HuH-7 (cell line): Measurements from ENCODE around the gene GLG1.

Experiments used
- DNase-seq: peaks from one replicate; pipeline ENCODE4 v3.0.0; 2011; ENCODE audit warnings: low spot score

Gene GLG1

GRCh38 chr16:74608944-74609343 is 2.0 kb upstream of the GLG1 start:
- no peak for DNase-seq

GRCh38 chr16:74608381-74608780 is 1.5 kb upstream of the GLG1 start:
- DNase-seq, result no peak

- no peak for DNase-seq
These were observed 1.0 kb upstream of the GLG1 start for GRCh38 chr16:74607962-74608356.

DNA sequence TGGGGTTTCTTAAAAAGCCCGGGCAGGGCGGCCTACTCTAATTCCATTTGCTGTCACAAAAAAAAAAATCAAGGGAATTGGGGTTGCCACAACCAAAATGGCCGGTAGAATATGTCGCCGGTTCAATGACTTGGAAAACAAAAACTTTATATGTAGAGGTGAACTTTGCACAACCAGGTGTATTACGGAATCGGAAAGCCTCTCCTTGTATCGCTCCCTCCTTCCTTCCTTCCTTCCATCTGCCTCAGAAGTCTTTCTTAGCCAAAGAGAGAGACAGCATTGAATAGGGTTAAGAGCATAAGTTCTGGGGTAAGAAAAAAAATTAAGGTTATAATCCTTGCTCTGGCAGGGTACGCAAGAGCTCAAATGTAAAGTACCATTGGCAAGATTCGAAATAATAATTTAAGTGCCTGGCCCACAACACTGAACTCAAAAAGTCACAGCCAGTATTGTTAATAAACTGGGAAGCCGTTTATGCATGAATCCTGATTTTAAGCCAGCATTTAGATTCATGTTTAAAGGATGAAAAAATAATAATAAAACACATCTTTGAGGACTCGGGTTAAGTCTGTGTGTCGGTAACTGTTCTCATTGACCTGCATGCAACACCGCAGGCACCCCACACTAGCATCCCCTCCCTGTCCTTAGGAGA is 522 bp upstream of the GLG1 start:
- DNase-seq, result peak; percentile 32

DNA sequence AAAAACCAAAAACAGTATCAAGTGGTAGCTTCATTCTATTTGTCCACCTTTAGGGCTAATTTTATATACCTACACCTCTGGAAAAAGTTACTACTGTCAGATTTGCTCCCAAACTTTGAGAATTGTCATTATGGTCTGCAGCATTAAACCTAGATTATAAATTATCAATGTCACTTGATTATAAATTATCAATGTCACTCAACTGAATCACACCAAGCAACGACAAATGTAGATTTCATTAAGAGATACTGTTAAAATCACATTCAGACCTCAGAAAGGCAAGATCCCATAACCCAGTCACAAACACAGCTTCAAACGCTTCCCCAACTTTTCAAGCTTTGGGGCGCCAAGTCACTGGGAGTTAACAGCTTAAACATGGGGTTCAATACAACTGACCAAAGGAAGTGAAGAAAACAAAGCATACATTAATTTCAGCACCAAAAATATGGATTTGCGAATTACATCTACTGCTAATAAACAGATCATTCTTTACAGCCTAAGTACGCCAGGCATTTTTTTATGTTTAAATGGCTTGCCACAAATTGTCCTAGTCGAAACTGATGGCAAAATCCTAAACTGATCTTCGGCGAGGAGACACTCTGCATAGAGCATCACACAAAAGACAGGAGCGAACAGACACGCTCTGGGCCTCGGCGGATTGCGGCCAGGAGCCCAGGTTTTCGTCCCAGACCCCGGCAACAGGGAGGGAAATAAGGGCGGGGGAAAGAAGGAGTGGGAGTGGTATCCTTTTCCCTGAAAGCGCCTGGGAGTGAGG is 981 bp downstream of the GLG1 start:
- no peak for DNase-seq

DNA sequence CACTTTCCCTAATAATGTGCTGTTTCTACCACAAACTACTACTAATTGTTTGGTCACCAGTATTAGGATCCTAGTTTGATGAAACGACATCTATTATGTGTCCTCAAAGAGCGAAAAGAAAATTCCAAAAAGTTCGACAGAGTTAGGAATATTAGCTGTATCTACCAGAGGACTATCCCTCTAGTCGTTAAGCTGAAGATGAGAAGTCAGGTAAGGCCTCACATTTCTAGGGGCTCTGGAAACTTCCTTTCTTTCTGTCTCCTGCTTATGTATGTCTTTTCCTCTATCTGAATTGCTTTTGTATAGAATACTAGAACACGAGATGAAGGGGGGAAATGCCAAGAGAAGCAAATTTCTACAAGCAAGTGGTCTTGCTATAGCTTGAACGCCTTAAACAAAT is 1.6 kb downstream of the GLG1 start:
- DNase-seq, result no peak

DNA sequence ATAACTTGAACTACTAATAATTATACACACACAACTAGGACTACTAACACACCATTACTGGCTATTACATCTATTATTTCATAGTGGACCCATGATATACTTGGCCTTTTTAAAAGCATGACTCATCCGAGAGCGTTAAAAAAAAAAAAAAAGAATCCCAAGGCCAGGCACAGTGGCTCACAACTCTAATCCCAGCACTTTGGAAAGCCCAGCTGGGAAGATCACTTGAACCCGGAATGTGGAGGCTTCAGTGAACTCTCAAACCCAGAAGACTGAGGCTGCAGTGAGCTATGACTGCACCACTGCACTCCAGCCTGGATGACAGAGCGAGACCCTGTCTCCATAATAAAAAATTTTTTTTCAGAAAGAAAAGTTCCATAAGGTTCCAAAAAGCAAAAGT is 3.1 kb downstream of the GLG1 start:
- no peak for DNase-seq

- DNase-seq, result no peak
These were observed 5.6 kb downstream of the GLG1 start for GRCh38 chr16:74601126-74601871.

GRCh38 chr16:74596586-74596985 is 10.3 kb downstream of the GLG1 start:
- no peak for DNase-seq

- no peak for DNase-seq
These were observed 14.1 kb downstream of the GLG1 start for GRCh38 chr16:74592847-74593246.

DNA sequence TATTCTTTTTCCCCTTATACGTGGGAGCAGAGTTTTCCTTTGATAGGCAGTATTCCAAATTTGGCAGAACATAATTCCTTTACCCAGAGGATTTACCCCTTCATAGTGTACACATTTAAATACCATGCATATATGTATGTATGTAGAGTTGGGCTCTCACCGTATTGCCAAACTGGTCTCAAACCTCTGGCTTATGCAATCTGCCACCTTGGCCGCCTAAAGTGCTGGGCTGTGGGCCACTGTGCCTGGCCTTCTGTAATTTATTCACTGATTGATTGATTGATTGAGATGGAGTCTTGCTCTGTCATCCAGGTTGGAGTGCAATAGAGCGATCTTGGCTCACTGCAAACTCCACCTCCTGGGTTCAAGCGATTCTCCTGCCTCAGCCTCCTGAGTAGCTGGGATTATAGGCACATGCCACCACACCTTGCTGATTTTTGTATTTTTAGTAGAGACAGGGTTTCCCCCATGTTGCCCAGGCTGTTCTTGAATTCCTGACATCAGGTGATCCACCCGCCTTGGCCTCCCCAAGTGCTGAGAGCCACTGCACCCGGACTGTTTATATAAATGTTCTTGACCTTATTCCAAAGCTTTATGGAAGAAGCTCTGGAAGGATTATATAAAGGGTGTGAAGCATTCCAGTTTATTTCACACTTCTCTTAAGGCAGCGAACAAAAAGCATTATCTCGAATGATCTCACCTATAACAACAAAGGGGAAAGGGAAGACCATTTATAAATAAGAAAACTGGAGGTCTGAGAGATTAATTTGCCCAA is 14.9 kb downstream of the GLG1 start:
- DNase-seq, result no peak

- DNase-seq, result no peak
These were observed 20.0 kb downstream of the GLG1 start for GRCh38 chr16:74586948-74587347.

GRCh38 chr16:74585846-74586443 is 21.0 kb downstream of the GLG1 start:
- no peak for DNase-seq

DNA sequence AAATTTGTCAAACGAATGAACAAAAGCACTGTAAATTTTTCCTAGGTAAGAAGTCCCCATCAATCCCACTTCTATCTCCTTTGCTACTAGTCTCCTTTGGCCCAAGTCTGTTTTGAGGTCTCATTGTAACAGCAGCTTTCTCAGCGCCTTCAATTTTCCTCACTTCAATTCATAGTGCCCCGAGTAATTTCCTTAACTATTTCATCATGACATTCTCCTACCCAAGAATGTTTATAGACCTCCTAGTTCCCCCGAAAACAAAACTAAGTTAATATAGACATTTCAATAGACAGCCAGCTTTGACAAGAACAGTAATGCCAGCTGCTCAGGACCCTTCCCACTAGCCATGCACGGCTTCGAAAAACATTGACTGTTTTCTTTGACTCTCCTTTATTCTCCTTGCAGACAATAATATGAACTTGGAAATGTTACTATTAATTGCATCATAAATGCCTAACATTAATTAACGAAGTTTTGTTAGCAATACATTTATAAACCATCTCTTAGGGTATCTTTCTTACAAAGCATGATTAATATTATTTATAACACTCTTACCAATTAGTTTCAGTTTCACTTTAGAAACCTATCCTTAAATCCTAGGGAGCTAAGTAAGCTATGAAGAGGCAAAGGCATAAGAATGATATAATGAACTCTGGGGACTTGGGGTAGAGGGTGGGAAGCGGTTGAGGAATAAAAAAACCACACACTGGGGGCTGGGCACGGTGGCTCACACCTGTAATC is 22.8 kb downstream of the GLG1 start:
- no peak for DNase-seq

DNA sequence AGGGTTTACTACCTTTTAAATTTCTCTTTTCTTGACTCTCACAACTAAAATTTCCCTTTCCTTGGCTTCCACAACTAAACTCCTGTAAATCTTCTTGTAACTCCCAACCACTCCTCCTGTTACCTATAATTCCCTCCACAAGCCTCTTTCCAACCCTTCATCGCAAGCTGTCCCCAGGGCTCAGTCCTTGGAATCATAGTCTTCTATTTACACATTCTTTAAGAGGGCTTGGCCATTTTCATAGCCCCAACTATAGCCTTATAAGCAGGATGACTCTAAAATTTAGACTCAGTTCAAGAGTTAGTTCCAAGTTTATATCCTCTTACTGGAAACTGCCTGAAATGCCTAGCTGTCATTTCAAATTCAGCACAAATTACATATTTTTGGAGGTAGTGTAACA is 23.9 kb downstream of the GLG1 start:
- no peak for DNase-seq

DNA sequence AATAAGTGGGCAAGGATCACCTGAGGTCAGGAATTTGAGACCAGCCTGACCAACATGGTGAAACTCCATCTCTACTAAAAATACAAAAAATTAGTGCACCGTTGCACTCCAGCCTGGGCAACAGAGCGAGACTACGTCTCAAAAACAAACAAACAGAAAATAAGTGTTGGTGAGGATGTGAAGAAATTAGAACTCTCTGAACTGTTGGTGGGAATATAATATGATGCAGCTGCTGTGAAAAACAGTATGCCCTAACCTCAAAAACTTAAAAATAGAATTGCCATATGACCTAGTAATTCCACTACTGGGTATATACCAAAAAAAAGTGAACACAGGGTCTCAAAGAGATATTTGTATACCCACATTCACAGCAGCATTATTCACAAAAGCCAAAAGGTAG is 26.1 kb downstream of the GLG1 start:
- no peak for DNase-seq

DNA sequence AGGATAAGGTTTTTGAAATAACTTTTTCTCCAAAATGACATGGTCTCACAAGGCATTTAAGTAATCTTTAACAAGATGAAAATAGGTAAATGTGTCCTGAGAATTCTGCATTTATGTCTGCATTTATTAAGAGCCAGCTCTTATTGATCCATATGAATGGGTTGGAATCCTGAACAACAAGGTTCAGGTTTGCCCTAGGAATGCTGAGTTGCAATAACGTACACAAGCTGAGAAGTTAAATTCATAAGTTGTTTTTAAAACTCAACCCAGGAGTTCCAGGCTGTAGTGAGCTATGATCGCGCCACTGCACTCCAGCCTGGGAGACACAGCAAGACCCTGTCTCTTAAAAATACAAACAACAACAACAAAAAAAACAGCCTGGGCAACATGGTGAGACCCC is 28.1 kb downstream of the GLG1 start:
- DNase-seq, result no peak

- no peak for DNase-seq
These were observed 28.5 kb downstream of the GLG1 start for GRCh38 chr16:74578433-74578832.

DNA sequence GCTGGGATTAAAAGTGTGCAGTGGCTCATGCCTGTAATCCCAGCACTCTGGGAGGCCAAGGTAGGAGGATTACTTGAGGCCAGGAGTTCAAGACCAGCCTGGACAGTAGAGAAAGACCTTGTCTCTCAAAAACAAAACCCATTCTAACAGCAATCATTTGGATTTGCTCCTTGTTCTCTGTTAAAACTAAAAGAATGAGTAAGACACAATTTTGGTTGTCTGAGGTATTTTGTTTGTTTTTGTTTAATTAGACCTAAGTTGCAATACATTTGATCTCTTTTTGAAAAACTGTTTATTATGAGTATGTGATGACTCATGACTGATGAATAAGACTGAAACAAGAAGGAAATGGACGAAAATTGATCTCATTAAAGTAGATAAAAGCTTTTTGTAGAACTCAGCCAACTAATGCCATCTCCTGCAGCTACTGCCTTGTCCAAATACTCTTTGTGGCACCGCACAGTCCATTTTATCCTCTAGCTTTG is 29.0 kb downstream of the GLG1 start:
- DNase-seq, result no peak

DNA sequence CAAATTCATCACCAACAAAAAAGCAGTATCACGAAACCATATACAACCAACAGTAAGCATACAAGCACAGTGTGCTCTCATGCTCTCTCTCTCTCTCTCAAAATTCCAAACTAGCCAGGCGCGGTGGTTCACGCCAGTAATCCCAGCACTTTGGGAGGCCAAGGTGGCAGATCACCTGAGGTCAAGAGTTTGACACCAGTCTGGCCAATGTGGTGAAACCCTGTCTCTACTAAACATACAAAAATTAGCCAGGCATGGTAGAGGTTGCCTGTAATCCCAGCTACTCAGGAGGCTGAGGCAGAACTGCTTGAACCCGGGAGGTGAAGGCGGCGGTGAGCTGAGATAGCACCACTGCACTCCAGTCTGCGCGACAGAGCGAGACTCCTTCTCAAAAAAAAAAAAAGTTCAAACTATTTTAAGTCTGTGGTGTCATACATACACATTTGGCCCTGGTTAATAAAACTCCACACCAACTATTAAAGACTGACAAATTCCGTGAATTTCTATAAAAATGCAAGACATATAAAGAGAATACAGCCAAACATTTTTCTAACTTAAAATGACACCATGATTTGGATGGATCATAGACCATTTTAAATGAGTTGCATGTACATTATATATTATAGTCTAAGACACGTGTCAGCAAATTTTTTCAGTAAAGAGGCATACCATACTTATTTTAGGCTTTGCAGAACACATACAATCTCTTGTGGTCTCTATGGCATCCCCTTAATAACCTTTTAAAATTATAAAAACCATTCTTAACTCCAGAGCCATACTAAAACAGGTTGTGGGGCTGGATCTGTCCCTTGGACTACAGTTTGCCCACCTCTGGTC is 30.9 kb downstream of the GLG1 start:
- DNase-seq, result no peak
